Left ventricle myocardium superior (tissue), 1 donor: ENCODE data around the gene TACO1. TPM values are rescaled to one million over a fixed set of nuclear protein-coding genes. Genes with fewer than 3 reads are reported as not detected.

Experiments
- ATAC-seq: fragments of 200-7000 bp; cut with Tn5 transposase; one replicate; pipeline ENCODE4 v1.9.1; 2020; ENCODE audit warnings: mild to moderate bottlenecking, moderate library complexity
- DNase-seq: peaks from one replicate; pipeline ENCODE4 v3.0.0-alpha.2; 2020
- intact Hi-C: fragments of 100-400 bp; cut with micrococcal nuclease; formaldehyde crosslinking; loops from one replicate; pipeline ENCODE4 v1.11.0; 2022
- total RNA-seq: library from RNA; stranded (reverse); fragmentation: NEBNext Ultra II Directional; extraction: Animal tissue kit (Norgen Biotek cat#: 25700); gene quantifications from one replicate; pipeline ENCODE4 v1.2.1, GENCODE V29; 2021
- donor health status: DM: no; HTN: yes; CAD: no; lungs with severe emphysema.

TACO1 gene
- total RNA-seq, 1 donor from 2014 or later: 45.5 TPM

DNA sequence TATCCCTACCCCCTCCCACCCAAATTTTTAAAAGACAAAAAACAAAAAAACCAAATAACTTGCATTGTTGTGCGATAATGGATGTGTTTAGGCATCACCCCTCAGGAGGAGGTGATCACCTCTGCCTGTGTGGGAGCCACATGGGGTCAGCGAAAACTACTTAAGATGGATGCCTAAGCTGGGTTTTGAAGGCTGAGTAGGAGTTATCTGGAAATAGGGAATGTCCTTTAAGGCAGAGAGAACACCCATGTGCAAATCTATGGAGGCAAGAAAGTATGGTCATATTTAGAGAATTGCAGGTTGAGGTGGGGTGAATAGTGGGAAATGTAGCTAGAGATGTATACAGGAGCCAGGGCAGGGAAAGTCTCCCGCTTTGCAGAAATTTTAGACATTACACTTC, 5.6 kb upstream of the TACO1 start:
- DNase-seq: no peak
- intact Hi-C loops: no loop called here
- ATAC-seq: no peak

- ATAC-seq (no peak), DNase-seq (no peak)
- intact Hi-C loops: no loop called here
Observed at GRCh38 chr17:63596856-63597586, 3.7 kb upstream of the TACO1 start.

- ATAC-seq (no peak), DNase-seq (no peak)
- intact Hi-C loops: no loop called here
Observed at GRCh38 chr17:63598281-63598680, 2.4 kb upstream of the TACO1 start.

DNA sequence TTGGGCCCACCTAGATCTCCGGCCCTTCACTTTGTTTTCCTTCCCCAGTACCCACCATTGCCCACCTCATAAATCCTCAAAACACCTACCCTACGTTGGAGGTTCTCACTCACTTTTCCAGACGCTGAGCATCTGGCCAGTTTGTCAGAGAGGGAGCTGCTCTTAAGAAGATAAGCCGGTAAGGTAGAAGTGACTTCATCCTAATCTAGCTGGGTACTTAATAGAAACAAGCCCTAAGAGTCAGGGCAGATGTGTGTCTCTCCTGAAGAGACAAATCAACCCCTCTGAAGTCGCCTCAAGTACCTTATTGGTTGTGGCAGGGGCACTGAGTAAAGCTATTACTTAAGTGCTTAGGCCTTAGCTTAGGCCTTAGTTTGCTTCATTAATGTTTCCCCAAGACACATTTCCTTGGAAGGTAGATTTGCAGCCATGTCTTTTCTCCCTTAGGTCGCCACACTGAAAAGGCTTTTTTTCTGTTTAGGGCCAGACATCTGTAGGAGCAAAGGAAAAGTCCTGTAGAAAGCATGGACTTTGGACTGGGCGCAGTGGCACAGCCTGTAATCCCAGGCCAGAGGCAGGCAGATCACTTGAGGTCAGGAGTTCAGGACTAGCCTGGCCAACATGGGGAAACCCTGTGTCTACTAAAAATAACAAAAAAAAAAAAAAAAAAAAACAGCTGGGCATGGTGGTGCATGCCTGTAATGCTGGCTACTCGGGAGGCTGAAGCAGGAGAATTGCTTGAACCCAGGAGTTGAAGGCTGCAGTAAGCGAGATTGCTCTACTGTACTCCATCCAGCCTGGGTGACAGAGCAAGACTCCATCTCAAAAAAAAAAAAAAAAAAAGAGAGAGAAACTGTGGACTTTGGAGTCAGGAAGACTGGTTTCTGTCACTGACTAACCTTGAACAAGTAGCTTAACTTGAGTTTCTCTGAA, 1.0 kb downstream of the TACO1 start:
- intact Hi-C loops: no loop called here
- peak; percentile 4 for ATAC-seq
- DNase-seq: no peak

DNA sequence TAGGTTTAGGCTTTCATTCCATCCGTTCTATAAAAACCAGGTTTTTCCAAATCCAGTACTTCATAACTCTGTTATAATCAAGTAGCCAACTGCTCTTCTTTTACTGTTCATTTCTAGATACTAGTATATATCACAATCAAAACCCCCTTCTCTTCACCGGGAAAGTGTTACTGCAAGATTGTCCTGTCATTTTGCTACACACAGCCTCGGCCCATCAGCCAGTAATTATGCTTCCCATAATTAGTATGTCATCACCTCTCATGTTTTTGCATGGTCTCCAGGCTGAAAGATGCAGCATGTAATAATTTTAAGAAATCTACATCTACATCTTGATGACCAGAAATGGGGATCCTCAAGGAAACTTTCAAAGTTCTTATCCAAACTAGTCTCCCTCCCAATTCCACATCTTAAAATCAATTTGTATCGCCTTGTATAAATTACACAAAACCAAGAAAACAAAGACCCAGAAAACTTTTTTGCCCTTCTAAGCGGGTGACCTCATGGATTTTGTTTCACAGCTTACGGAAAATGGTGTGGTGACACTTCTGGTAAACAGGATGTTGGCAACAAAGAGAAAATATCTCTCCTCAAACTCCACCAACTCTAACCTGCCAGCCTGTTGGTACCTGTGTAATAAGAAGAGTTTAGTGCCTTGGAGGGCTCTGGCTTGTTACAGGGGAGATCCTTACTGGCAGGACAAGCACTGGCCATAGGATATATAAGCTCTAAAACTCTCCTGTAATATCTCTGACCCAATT, 9.3 kb downstream of the TACO1 start:
- DNase-seq (no peak), ATAC-seq (no peak)
- intact Hi-C loops: loop anchor here (5.0 kb wide), 1 partner anchor 183 kb away; no protein-coding TSS in a partner anchor

DNA sequence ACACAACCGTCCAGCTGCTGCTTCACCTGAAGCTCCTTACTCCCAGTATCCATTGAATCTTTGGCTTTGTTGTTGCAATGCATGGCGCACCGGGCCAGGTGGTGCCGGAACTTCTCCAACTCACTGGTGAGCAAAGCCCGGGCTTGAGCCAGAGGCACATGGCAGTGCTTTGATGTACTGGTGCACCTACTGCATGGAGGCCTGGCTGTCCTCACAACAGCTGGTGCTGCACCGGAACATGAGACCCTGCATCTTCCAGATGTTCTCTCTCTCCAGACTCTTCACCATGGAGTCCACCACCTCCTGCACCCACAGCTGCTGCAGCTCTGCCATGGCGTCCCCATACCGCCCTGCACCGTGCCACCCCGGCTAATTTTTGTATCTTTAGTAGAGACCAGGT, 10.2 kb downstream of the TACO1 start:
- no peak for ATAC-seq
- intact Hi-C loops: loop anchor here (5.0 kb wide), 1 partner anchor 184 kb away; no protein-coding TSS in a partner anchor

GRCh38 chr17:63611354-63611753, 10.7 kb downstream of the TACO1 start:
- no peak for DNase-seq
- ATAC-seq: no peak
- intact Hi-C loops: loop anchor here (5.0 kb wide), 1 partner anchor 184 kb away; no protein-coding TSS in a partner anchor

More for the DNA sequence above, 10.2 kb downstream of the TACO1 start:
- no peak for DNase-seq

DNA sequence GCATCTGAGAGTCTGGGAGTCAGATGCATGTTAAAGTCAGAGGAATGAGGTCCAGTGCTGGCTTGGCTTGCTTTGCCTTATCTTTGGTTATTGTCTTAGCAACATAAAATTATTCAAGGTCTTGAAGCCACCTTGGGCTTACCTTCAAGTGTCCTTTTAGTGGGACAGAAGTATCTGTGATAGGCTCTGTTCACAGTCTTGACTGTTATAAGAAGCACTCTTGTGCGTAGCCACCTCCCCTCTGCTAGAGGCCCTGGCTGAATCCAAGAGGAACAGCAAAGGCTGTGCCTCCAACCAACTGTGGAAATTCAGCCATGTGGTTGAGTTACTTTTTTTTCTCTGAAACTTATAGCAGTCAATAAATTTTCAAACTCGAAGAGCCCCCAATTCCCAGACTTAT, 13.0 kb downstream of the TACO1 start:
- intact Hi-C loops: loop anchor here (5.0 kb wide), 1 partner anchor 186 kb away; no protein-coding TSS in a partner anchor
- ATAC-seq (no peak), DNase-seq (no peak)

DNA sequence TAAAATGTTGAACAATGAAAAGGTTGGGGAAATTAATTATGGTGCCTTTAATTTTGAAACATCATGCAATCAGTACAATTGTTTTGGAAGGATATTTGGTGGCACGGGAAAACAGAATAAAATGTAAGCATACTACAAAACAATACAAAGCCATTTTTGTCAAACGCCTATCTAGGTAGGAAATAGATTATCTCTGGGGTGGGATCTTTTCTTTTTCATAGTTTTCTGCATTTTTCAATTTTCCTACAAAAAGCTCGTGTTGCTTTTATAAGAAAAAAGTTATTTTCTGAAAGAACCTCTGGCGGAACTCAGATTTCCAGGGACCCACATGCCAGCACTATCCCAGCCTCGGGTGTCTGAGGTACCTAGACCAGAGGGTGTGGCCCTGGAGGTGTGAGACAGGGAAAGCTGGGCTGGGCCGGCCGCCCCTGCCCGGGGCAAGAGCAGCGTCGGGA, 20.6 kb downstream of the TACO1 start:
- intact Hi-C loops: no loop called here
- ATAC-seq: no peak
- no peak for DNase-seq

- intact Hi-C loops: no loop called here
- ATAC-seq: peak; percentile 95
- DNase-seq: peak; percentile 99
Observed at GRCh38 chr17:63621684-63622573, 21.2 kb downstream of the TACO1 start, which contains the start of gene MAP3K3. TSS of gene MAP3K3 (plus strand) at chr17:63622417. CDS start at chr17:63622760, 343 bp downstream.

GRCh38 chr17:63622574-63623390, 22.1 kb downstream of the TACO1 start:
- DNase-seq (peak; percentile 86), ATAC-seq (peak; percentile 11)
- intact Hi-C loops: no loop called here

DNA sequence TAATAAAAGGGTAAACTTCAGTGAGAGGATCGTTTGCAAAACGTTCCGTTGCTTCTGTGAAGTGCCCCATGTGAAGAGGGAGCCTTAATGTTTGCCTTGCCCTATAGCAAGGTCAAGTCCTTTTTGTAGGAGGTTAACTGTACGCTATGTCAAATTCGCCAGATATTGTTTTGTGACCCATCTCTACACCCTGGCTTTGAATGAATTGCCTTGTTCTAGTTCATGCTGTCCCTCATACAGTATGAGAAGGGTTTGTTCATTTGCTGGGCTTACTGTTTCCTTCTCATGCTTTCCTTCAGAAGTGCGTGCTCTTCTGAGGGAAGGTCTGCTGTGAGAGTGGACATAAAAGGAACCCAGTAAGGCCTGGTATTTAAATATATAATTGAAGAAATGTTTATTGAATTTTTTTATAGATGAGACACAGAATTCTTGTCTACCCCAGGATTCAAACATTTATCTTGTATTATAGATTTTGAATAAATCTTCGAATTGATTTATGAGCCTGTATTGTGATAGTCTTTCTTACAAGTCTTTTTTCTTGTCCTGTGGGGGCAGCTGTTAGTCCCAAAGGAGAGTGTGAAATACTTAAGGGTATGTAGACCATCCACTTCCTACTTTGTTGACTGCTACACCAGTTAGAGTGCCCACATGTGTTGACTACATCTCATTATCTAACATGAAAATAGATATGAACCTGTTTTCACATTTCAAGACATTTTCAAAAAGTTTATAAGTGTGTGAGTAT, 23.3 kb downstream of the TACO1 start:
- ATAC-seq: no peak
- DNase-seq: no peak
- intact Hi-C loops: no loop called here

DNA sequence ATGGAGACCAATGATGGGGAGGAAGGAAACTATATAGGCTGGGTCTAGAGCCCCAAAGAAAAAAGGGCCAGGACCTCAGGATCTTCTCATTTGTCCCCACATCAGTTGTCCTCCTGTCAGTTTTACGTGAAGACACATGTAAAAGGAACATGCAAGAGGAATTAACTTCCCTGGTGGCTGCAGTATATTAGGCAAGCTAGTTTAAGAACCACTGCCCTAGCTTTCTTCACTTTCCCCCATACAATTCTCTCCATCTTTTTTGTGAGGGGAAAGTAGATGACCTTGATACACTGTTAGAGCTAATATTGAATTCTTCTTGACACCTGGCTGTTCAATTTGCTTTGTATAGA, 23.8 kb downstream of the TACO1 start:
- DNase-seq (no peak), ATAC-seq (no peak)
- intact Hi-C loops: no loop called here

- ATAC-seq (no peak), DNase-seq (no peak)
- intact Hi-C loops: no loop called here
Observed at GRCh38 chr17:63626551-63627180, 26.0 kb downstream of the TACO1 start.

DNA sequence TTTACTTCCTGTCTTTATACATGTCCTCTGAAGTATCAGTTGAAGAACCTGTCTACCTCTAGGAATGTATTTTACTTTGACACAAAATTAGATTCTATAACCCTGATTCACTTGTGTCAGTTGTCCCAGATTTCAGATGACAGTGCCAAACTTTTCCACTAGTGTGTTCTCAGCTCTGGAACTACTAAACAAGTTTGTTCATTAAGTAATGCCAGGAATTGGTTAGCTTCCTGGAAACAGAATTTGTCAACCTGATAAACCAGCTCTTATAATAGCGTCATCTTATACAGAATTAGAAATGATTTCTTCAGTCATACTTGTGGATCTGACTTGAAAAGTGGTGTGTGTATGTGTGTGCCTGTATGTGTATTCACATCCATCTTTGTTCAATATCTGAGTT, 28.9 kb downstream of the TACO1 start:
- DNase-seq (no peak), ATAC-seq (peak; percentile 68)
- intact Hi-C loops: loop anchor here (2.0 kb wide), 1 partner anchor 43 kb away; no protein-coding TSS in a partner anchor

DNA sequence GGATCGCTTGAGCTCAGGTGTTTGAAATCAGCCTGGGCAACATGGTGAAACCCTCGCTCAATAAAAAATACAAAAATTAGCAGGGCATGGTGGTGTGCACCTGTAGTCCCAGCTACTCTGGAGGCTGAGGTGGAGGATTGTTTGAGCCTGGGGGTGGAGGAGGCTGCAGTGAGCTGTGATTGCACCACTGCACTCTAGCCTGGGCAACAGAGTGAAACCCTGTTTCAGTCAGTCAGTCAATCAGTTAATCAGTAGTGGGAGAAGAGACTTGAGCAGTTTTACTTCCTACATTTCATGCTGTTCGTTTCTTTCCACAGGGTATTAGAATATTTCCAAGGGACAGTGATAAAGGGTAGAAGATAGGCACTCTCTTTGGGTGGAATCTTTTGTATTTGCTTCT, 30.4 kb downstream of the TACO1 start:
- no peak for ATAC-seq
- intact Hi-C loops: loop anchor here (2.0 kb wide), 1 partner anchor 42 kb away; no protein-coding TSS in a partner anchor
- no peak for DNase-seq
